Endothelial cell of umbilical vein (primary cell): ENCODE measurements around the gene CPED1. TPM values are rescaled to one million over a fixed set of nuclear protein-coding genes. Genes with fewer than 3 reads are reported as not detected.

Experiments
- BruUV-seq: library from RNA; stranded (reverse); fragments of 400-500 nt; replicated peaks from 2 replicates; lab custom pipeline; 2021; lab: Mats Ljungman, UMichigan
- CTCF ChIA-PET: fragments of 300-600, 350-600 bp; sonication (Branson Sonifier 250); formaldehyde crosslinking; loops from one replicate; lab custom pipeline; 2021; ENCODE audit warnings: antibody characterized with exemption, inconsistent platforms; lab: Charles Lee
- POLR2A ChIA-PET: fragments of 300-600, 350-600 bp; sonication (Branson Sonifier 250); formaldehyde crosslinking; loops from one replicate; lab custom pipeline; 2021; ENCODE audit warnings: antibody characterized with exemption, inconsistent platforms; lab: Charles Lee
- DNase-seq: peaks from one replicate; pipeline ENCODE4 v3.0.0-alpha.2; 2011; ENCODE audit warnings: low read depth, low spot score
- FAIRE-seq: peaks from 2 replicates; lab custom pipeline; 2011; peaks lifted over from hg19 to GRCh38; lab: Jason Lieb, UNC
- H2AFZ ChIP-seq: 2 replicates; pipeline ENCODE4 v1.6.0; 2012; ENCODE audit warnings: low read depth, low read length, control low read depth, inconsistent platforms
- H3K27ac ChIP-seq: 2 replicates; pipeline ENCODE4 v1.5.1; 2011; ENCODE audit warnings: low read depth, mild to moderate bottlenecking, control low read depth, low read length, moderate library complexity; ENCODE audit not compliant: insufficient read depth
- H3K27me3 ChIP-seq, 2 experiments: 2 replicates each; pipeline versions ENCODE4 v1.6.0 to v1.6.1; 2011; ENCODE audit warnings: low read length in 2 of 2, mixed read lengths in 1 of 2; ENCODE audit not compliant: control insufficient read depth in 2 of 2, insufficient read depth in 2 of 2
- H3K36me3 ChIP-seq, 2 experiments: 2 replicates in 1 of 2; 3 replicates in 1 of 2; pipeline ENCODE4 v1.5.1; 2011; ENCODE audit warnings: low read length in 2 of 2, mild to moderate bottlenecking in 1 of 2, moderate library complexity in 1 of 2; ENCODE audit not compliant: control insufficient read depth in 2 of 2, insufficient read depth in 2 of 2; ENCODE audit errors: extremely low read depth in 1 of 2
- H3K4me1 ChIP-seq: 3 replicates; pipeline ENCODE4 v1.5.1; 2011; ENCODE audit warnings: mild to moderate bottlenecking, low read length; ENCODE audit not compliant: control insufficient read depth, insufficient read depth; ENCODE audit errors: extremely low read depth
- H3K4me2 ChIP-seq: 2 replicates; pipeline ENCODE4 v1.6.1; 2011; ENCODE audit warnings: low read length, control low read depth, mixed read lengths; ENCODE audit not compliant: insufficient read depth
- H3K4me3 ChIP-seq, 3 experiments: fragments of 200-600 bp in 1 of 3; sonication (generic), shearing (Covaris generic) in 1 of 3; replicated peaks in 1 of 3; 2 replicates each; pipeline ENCODE4 v1.5.1; 2011 to 2016; ENCODE audit warnings: control low read depth in 3 of 3, low read length in 3 of 3, mild to moderate bottlenecking in 2 of 3, inconsistent platforms in 1 of 3, low read depth in 1 of 3, moderate library complexity in 1 of 3; ENCODE audit not compliant: insufficient read depth in 1 of 3
- H3K79me2 ChIP-seq: 2 replicates; pipeline ENCODE4 v1.6.0; 2012; ENCODE audit warnings: low read length, inconsistent platforms; ENCODE audit not compliant: control insufficient read depth, insufficient read depth
- H3K9ac ChIP-seq: replicated peaks from 2 replicates; pipeline ENCODE3; 2011; ENCODE audit warnings: low read length, control low read depth; ENCODE audit not compliant: insufficient read depth; ENCODE audit errors: extremely low read depth
- H3K9me1 ChIP-seq: replicated peaks from 3 replicates; pipeline ENCODE4 v1.6.0; 2011; ENCODE audit warnings: mild to moderate bottlenecking, low read length; ENCODE audit not compliant: control insufficient read depth, insufficient read depth; ENCODE audit errors: extremely low read depth
- H3K9me3 ChIP-seq: replicated peaks from 2 replicates; pipeline ENCODE4 v1.5.1; 2012; ENCODE audit warnings: low read length, inconsistent platforms; ENCODE audit not compliant: control insufficient read depth, insufficient read depth
- H4K20me1 ChIP-seq: replicated peaks from 2 replicates; pipeline ENCODE3; 2011; ENCODE audit warnings: mild to moderate bottlenecking, low read length; ENCODE audit not compliant: control insufficient read depth, insufficient read depth; ENCODE audit errors: extremely low read depth
- EZH2 ChIP-seq: IDR thresholded peaks from 2 replicates; pipeline ENCODE4 v1.6.1; 2012; ENCODE audit warnings: borderline replicate concordance, low read depth, mild to moderate bottlenecking, moderate library complexity, low read length, inconsistent platforms; ENCODE audit not compliant: severe bottlenecking
- FOS ChIP-seq: IDR thresholded peaks from 2 replicates; pipeline ENCODE4 v1.6.1; 2011; ENCODE audit warnings: mild to moderate bottlenecking, low read length, moderate library complexity, borderline replicate concordance; ENCODE audit not compliant: insufficient read depth
- GATA2 ChIP-seq: IDR thresholded peaks from 2 replicates; pipeline ENCODE4 v1.7.0; 2011; ENCODE audit warnings: low read depth, mild to moderate bottlenecking, moderate library complexity, mixed read lengths, low read length; ENCODE audit not compliant: insufficient read length, insufficient read depth
- JUN ChIP-seq: IDR thresholded peaks from 2 replicates; pipeline ENCODE4 v1.6.1; 2011; ENCODE audit warnings: borderline replicate concordance, low read depth; ENCODE audit not compliant: insufficient read length, insufficient read depth
- MYC ChIP-seq: IDR thresholded peaks from one replicate; pipeline ENCODE4 v1.6.1; 2011; ENCODE audit warnings: mild to moderate bottlenecking, low read depth, low read length
- POLR2A ChIP-seq: IDR thresholded peaks from 2 replicates; pipeline ENCODE4 v1.6.1; 2012; ENCODE audit warnings: low read depth, mild to moderate bottlenecking, control low read depth, low read length
- POLR2AphosphoS5 ChIP-seq: IDR thresholded peaks from 2 replicates; pipeline ENCODE4 v1.6.1; 2012; ENCODE audit warnings: low read depth, mild to moderate bottlenecking, control low read depth, low read length, moderate library complexity; ENCODE audit not compliant: insufficient read depth
- dilution Hi-C: fragments of 300-500 bp; cut with MboI; formaldehyde crosslinking; loops from one replicate; pipeline ENCODE4 v1.15.0; 2019; ENCODE audit warnings: low sequenced_read_pairs; ENCODE audit not compliant: extremely low pct_ligation_motif_present
- intact Hi-C: fragments of 100-400 bp; cut with micrococcal nuclease; formaldehyde crosslinking; loops from one replicate; pipeline ENCODE4 v1.10.0; 2022
- polyA plus RNA-seq, 4 experiments: library from polyadenylated mRNA; depleted of rRNA in 3 of 4; stranded (reverse) in 3 of 4; unstranded in 1 of 4; fragments of >200 nt; gene quantifications; 2 replicates each; pipeline versions ENCODE4 v1.2.1 to v1.2.3, GENCODE V29; 2011 to 2012; ENCODE audit warnings: missing spikeins in 1 of 4
- total RNA-seq: library from RNA; stranded (reverse); gene quantifications from 2 replicates; pipeline ENCODE4 v1.2.3, GENCODE V29; 2021
- TF ChIP-seq, protein P1 (sequence below), 2 donors: IDR thresholded peaks; 1 replicate in 1 of 2; 2 replicates in 1 of 2; pipeline ENCODE4 v1.5.1; 2011; ENCODE audit warnings: low read length in 2 of 2, mild to moderate bottlenecking in 2 of 2, moderate library complexity in 2 of 2, control low read depth in 1 of 2, inconsistent platforms in 1 of 2, low read depth in 1 of 2; ENCODE audit not compliant: insufficient read depth in 1 of 2; ENCODE audit errors: extremely low read depth in 1 of 2
- TF ChIP-seq, protein P2 (sequence below): IDR thresholded peaks from 2 replicates; pipeline ENCODE4 v1.6.1; 2011; ENCODE audit not compliant: insufficient read depth, insufficient read length

The CPED1 gene
- total and polyA plus RNA-seq, 2 donors (not counting 3 experiments of a cell fraction or from before 2014, with no cell fraction given): 0.22 to 3.0 TPM

DNA sequence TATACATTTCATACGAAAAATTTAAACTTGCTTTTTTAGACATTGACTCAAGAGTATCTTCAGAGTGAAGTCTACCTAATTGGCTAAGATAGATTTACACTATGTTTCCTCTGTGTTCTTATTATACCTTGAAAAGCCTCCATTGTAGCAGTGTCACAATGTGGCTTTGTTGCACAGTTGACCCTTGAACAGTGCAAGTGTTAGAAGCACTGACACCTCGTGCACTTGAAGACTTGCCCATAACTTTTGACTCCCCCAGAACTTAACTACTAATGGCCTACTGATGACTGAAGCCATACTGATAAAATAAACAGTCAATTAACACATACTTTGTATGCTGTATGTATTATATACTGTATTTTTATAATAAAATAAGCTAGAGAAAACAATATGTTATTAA is 84.3 kb downstream of the CPED1 start:
- no peak overlapping the region for H2AFZ ChIP-seq
- intact Hi-C loops: no loop called here
- no peak for FAIRE-seq
- no peak overlapping the region for H3K4me2 ChIP-seq
- H3K27ac ChIP-seq: no peak overlapping the region
- BruUV-seq: no TSS peak
- H3K79me2 ChIP-seq: no peaks in the 10 kb centered on the region
- dilution Hi-C loops: no loop called here
- H3K4me3 ChIP-seq: no peak overlapping the region
- no peaks in the 10 kb centered on the region for H3K9me3 ChIP-seq
- no peaks in the 10 kb centered on the region for H3K4me1 ChIP-seq
- H3K9ac ChIP-seq: no peak overlapping the region
- H3K27me3 ChIP-seq: no peaks in the 10 kb centered on the region
- ChIA-PET CTCF (no interaction called here), POLR2A (no interaction called here)
- H4K20me1 ChIP-seq: no peaks in the 10 kb centered on the region
- H3K9me1 ChIP-seq: no peaks in the 10 kb centered on the region
- DNase-seq: no peak
- TF ChIP-seq POLR2A (no peak), POLR2AphosphoS5 (no peak), MYC (no peak), FOS (no peak), GATA2 (no peak), JUN (no peak), EZH2 (no peak)
- TF ChIP-seq, protein P1, sequence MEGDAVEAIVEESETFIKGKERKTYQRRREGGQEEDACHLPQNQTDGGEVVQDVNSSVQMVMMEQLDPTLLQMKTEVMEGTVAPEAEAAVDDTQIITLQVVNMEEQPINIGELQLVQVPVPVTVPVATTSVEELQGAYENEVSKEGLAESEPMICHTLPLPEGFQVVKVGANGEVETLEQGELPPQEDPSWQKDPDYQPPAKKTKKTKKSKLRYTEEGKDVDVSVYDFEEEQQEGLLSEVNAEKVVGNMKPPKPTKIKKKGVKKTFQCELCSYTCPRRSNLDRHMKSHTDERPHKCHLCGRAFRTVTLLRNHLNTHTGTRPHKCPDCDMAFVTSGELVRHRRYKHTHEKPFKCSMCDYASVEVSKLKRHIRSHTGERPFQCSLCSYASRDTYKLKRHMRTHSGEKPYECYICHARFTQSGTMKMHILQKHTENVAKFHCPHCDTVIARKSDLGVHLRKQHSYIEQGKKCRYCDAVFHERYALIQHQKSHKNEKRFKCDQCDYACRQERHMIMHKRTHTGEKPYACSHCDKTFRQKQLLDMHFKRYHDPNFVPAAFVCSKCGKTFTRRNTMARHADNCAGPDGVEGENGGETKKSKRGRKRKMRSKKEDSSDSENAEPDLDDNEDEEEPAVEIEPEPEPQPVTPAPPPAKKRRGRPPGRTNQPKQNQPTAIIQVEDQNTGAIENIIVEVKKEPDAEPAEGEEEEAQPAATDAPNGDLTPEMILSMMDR (IDR thresholded peaks at IDR 0.05; ENCODE audit: extremely low read depth in 1 of 2, insufficient read depth in 1 of 2, low read depth in 1 of 2, low read length in 2 of 2): no peak
- TF ChIP-seq, protein P2, sequence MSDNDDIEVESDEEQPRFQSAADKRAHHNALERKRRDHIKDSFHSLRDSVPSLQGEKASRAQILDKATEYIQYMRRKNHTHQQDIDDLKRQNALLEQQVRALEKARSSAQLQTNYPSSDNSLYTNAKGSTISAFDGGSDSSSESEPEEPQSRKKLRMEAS: no peak
- no peaks in the 10 kb centered on the region for H3K36me3 ChIP-seq
